ENCODE data around the gene MMAA.
"Not testable (repeated sequence)": the region's sequence is repeated elsewhere in the genome, so short reads cannot be mapped to it uniquely, and the experiment has no call there.

Gene MMAA

GRCh38 chr4:145635117-145635516, 15.9 kb downstream of the MMAA start:
- no peak for DNase-seq (ENCODE audit: low spot score)

- no peak for DNase-seq (ENCODE audit: low spot score)
Observed at GRCh38 chr4:145635630-145636029, 16.4 kb downstream of the MMAA start.

DNA sequence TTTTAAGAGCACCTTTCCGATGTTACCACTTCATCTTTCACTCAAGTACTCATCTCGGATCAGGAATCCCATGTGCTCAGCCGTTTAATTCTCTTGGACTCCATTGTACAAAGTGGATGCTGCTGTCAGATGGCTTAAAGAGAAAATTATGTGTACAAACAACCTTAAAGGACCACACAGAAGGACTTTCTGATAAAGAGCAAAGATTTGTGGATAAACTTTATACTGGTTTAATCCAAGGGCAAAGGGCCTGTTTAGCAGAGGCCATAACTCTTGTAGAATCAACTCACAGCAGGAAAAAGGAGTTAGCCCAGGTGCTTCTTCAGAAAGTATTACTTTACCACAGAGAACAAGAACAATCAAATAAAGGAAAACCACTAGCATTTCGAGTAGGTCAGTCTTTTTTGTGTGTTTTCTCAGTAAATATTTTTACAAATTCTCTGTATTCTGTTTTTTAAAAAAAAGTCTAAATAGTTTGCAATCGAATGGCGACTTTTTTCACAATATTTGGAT, 20.1 kb downstream of the MMAA start:
- no peak for DNase-seq (ENCODE audit: low spot score)

GRCh38 chr4:145640236-145640635, 21.1 kb downstream of the MMAA start:
- not testable (repeated sequence) for DNase-seq (ENCODE audit: low spot score)

DNA sequence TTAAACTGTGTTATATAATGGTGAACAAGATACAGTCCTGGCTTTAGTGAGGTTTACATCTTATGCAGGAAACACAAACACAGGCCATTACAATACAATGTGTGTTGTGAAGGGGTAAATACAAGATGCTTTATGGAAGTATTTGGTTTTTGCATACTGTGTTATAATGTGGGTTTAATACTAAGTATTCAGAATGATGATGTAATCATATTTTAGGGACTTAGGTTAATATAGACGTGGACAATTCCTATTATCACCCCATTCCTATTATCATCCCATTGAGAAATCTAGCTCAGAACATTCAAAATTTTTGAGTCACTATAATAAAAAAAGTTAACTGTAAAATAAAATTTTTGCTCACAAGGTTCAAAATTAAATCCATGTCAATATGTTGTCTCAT, 24.1 kb downstream of the MMAA start:
- no peak for DNase-seq (ENCODE audit: low spot score)

DNA sequence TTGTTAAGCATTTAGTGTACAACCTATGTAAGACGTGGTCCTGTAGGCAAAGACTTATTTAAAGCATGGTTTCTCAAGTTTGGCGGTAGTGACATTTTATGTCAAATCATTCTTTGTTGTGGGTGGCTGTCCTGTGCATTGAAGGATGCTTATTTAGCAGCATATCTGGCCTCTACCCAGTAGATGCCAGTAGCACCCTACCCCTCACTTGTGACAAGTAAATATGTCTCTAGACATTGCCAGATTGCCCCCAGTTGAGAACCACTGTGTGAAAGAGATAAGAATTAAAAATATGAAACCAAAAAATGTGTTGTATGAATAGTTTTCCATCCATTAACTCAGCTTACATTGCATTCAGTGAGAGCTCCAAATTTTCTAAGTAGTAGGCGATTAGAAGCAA, 25.5 kb downstream of the MMAA start:
- no peak for DNase-seq (ENCODE audit: low spot score)

- no peak for DNase-seq (ENCODE audit: low spot score)
Observed at GRCh38 chr4:145656156-145656555, 37.0 kb downstream of the MMAA start.

GRCh38 chr4:145660064-145660463, 40.9 kb downstream of the MMAA start:
- no peak for DNase-seq (ENCODE audit: low spot score)

DNA sequence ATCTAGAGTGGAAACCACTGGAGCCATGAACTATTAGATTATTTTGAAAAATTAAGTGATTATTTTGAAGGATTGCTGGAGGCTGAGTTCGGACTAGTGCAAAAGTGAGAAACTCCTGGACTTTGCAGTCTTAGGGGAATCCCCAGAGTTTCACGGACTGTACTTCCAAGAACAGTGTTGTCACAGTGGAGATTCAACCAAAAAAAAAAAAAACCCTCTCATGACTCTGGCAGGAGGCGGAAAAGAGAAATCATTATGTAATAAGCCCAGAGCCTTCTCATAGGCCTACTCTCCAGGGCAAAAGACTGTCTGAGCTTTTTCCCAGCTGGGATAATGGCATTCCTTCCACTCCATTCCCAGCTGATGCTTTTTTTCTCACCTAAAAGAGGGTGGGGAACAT, 44.0 kb downstream of the MMAA start:
- DNase-seq (ENCODE audit: low spot score) = no peak

- no peak for DNase-seq (ENCODE audit: low spot score)
Observed at GRCh38 chr4:145665773-145666172, 46.6 kb downstream of the MMAA start.

DNA sequence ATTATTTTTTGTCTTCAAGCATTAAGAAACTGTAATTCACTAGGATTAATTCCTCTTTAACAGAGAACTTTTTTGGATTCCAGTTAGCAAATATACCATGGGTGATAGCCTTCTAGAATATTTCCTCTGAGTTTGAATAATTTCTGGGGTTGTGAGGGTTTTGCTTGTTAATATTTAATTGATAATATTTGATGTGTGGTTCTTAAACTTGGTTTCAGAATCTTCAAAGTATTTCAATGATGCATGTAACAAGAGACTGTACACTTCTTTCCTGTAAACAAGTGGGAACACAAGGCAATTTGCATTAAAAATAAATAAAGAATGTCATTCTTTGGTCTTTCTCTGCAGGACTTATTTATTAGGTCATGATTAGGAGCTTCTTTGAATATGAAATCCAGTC, 51.2 kb downstream of the MMAA start:
- DNase-seq (ENCODE audit: low spot score) = no peak

- DNase-seq (ENCODE audit: low spot score) = no peak
Observed at GRCh38 chr4:145679520-145679919, 60.3 kb downstream of the MMAA start.

DNA sequence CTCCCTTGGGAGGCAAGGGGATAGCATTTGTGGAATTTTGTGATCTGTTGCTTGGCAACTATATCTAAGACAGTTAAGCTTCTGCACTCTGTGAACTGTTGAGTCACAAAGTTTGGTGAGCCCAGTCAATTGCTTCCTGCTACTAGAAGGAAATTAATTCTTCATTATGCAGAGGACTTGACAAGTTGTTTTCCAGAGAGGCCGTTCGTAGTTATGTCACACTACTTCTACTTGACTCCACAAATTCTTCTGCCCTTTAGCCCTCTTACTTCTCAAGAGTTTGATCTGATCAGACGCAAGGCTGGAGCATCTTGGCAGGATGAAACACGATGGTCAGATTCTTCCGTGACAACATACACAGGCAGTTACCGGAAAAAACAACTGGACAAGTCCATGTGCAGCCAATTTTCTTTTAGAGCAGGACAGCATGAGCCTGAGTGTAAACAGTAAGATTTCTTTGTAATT, 60.8 kb downstream of the MMAA start, which contains the start of gene C4orf51:
Gene C4orf51, plus strand, starts transcription at position 156 of the 465 bp plus-strand sequence. Its CDS starts 58 bp downstream, at position 214.
- no peak for DNase-seq (ENCODE audit: low spot score)

- DNase-seq (ENCODE audit: low spot score) = no peak
Observed at GRCh38 chr4:145680902-145681301, 61.7 kb downstream of the MMAA start.

- no peak for DNase-seq (ENCODE audit: low spot score)
Observed at GRCh38 chr4:145681518-145681917, 62.3 kb downstream of the MMAA start.

DNA sequence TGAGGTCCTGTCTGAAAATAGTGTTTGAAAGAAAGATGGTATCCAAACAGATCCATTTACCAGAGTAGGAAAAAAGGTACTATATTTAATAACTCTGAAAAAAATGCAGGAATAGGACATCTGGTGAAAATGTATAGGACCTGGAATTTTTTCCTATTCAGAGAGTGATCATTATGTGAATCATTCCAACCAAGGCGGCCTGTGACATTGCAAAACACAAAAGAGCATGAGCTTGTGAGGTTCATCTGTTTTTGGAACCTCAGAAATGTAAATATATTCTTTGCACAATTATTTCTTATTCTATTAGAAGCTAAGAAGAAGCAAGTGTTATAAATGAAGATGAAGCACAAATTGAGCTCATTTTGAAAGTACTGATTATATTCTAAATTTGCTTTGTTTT, 62.8 kb downstream of the MMAA start:
- no peak for DNase-seq (ENCODE audit: low spot score)

GRCh38 chr4:145686991-145687390, 67.8 kb downstream of the MMAA start:
- DNase-seq (ENCODE audit: low spot score) = no peak

GRCh38 chr4:145690610-145691009, 71.4 kb downstream of the MMAA start:
- DNase-seq (ENCODE audit: low spot score) = no peak

- DNase-seq (ENCODE audit: low spot score) = not testable (repeated sequence)
Observed at GRCh38 chr4:145691416-145691815, 72.2 kb downstream of the MMAA start.

GRCh38 chr4:145694929-145695328, 75.7 kb downstream of the MMAA start:
- no peak for DNase-seq (ENCODE audit: low spot score)

DNA sequence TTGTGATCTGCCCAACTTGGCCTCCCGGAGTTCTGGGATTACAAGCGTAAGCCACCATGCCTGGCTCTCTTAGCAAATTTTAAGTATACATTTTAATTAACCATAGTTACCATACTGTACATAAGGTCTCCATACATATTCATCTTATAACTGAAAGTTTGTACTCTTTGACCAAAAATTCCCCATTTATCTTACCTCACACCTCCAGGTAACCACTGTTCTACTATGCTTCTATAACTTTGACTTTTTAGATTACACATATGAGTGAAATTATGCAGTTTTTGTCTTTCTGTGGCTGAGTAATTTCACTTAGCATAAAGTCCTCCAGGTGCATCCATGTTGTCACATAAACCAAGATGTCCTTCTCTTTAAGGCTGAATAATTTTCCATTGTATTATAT, 78.1 kb downstream of the MMAA start:
- DNase-seq (ENCODE audit: low spot score) = no peak

DNA sequence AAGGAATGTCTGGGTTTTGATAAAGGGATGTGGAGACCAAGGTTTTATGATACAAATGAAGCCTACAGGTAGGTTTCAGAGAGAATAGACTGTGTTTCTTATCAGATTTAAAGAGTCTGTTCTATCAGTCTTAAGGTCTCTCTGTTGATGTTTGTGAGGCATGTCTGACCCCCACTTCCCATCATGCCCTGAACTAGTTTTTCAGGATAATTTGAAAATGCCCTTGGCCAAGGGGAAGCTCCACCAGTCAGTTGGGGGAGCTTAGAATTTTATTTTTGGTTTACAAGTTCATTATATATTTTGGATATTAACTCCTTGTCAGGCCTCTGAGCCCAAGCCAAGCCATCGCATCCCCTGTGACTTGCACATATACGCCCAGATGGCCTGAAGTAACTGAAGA, 79.3 kb downstream of the MMAA start:
- no peak for DNase-seq (ENCODE audit: low spot score)

GRCh38 chr4:145703850-145704497, 84.8 kb downstream of the MMAA start:
- DNase-seq (ENCODE audit: low spot score) = no peak

DNA sequence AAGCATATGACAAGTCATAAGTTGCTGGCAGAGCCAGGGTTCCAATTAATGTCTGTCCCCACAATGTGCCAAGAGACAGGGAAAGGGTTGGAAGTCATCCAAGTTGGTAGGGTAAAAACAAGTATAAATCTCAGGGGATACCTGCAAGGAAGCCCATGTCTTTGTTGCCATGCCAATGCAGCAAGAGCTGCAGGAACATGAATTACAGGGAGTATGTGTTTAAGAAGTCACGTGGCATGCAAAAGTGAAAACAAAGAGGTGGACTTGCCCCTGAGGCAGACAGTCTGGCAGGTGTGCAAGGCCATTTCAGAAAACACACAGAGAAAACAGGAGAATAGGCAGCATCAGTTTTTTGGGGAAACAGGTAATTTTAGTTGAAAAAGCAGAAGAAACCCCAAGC, 90.2 kb downstream of the MMAA start:
- no peak for DNase-seq (ENCODE audit: low spot score)

Data from hematopoietic multipotent progenitor cell treated with erythropoietin and hydrocortisone succinate and interleukin-3 and kit ligand, for 15 days (in vitro differentiated cells).